Ovary (tissue), 9 donors: ENCODE measurements around the gene PALB2. TPM values are rescaled to one million over a fixed set of nuclear protein-coding genes. Genes with fewer than 3 reads are reported as not detected.
"Not testable (repeated sequence)": the region's sequence is repeated elsewhere in the genome, so short reads cannot be mapped to it uniquely, and the experiment has no call there.

Experiments
- DNase-seq, 5 donors: peaks; one replicate each; pipeline ENCODE4 v3.0.0-alpha.2; 2019 to 2020
- H3K27ac ChIP-seq, 2 donors: fragments of 200-600 bp; one replicate each; pipeline versions ENCODE4 v1.5.1 to v1.8.0; 2019 to 2022
- H3K27me3 ChIP-seq: fragments of 200-600 bp; one replicate; pipeline ENCODE4 v1.8.0; 2022
- H3K36me3 ChIP-seq: fragments of 200-600 bp; sonication (generic); one replicate; pipeline ENCODE4 v1.5.1; 2019
- H3K4me1 ChIP-seq: one replicate; pipeline ENCODE4 v1.8.1; 2013; ENCODE audit warnings: mild to moderate bottlenecking, moderate library complexity; ENCODE audit not compliant: insufficient read depth
- H3K4me3 ChIP-seq: fragments of 200-600 bp; sonication (generic); one replicate; pipeline ENCODE4 v1.5.1; 2017
- H3K9me3 ChIP-seq, 2 donors: fragments of 200-600 bp in 1 of 2; sonication (generic) in 1 of 2; one replicate each; pipeline versions ENCODE4 v1.5.1 to v1.8.1; 2013 to 2019; ENCODE audit warnings: mild to moderate bottlenecking in 1 of 2, moderate library complexity in 1 of 2
- CTCF ChIP-seq, 3 donors: fragments of 450-650 bp in 2 of 3; fragments of 200-600 bp in 1 of 3; IDR thresholded peaks; one replicate each; pipeline versions ENCODE4 v1.5.1 to v1.8.0; 2016 to 2022; ENCODE audit warnings: antibody characterized with exemption in 3 of 3, mild to moderate bottlenecking in 1 of 3
- EP300 ChIP-seq: sonication (generic); formaldehyde crosslinking; IDR thresholded peaks from one replicate; pipeline ENCODE4 v1.6.1; 2017; ENCODE audit warnings: antibody characterized with exemption
- POLR2A ChIP-seq: fragments of 450-650 bp; IDR thresholded peaks from one replicate; pipeline ENCODE4 v1.6.1; 2017; ENCODE audit warnings: antibody characterized with exemption, mild to moderate bottlenecking, moderate library complexity
- WGBS, 3 donors: extraction: QIAGEN DNeasy Blood & Tissue Kit in 1 of 3; methylation state at CpG; one replicate each; pipeline versions ENCODE4 v1.1.5 to v1.1.7; 2013 to 2017; 5-methylcytosine and 5-hydroxymethylcytosine counted together
- intact Hi-C, 4 donors: fragments of 100-400 bp; cut with DNase I; formaldehyde crosslinking; loops; one replicate each; pipeline versions ENCODE4 v1.11.0 to v1.15.1; 2022 to 2023
- polyA plus RNA-seq, 2 donors: library from polyadenylated mRNA; stranded (reverse); fragments of 200-250 nt in 1 of 2; fragments of 350-450 nt in 1 of 2; fragmentation: Illumina TruSeq in 1 of 2; extraction: RNeasy Lipid Tissue Mini Kit (QIAGEN cat#74804) in 1 of 2; gene quantifications; one replicate each; pipeline ENCODE4 v1.2.3, GENCODE V29; 2013 to 2014
- total RNA-seq, 7 donors: library from RNA; depleted of rRNA in 2 of 7; stranded (reverse); fragments of >200 nt in 2 of 7; fragmentation: NEBNext Ultra II Directional in 3 of 7; extraction: Animal tissue kit (Norgen Biotek cat#: 25700) in 3 of 7; gene quantifications; one replicate each; pipeline versions ENCODE4 v1.1.0 to v1.2.4, GENCODE V29; 2016 to 2023
- donor health status: DM: no; HTN: no; CAD: no; lungs with moderate emphysema.
- donor health status: DM: no; HTN: no; CAD: no.
- donor health status: Bipolar disorder and iron deficiency.
- donor health status: DM: yes; HTN: yes; CAD: no.
- donor health status: DM: no; HTN: no; CAD: no.
- donor health status: DM: yes; HTN: yes; CAD: no.

The PALB2 gene
- total and polyA plus RNA-seq, 9 donors, result 6.1 to 13.7 (median 9.9) TPM

GRCh38 chr16:23640615-23640930 lies 537 bp downstream of the PALB2 start:
- TF ChIP-seq EP300 (no peak), CTCF (IDR thresholded peaks at IDR 0.05) (no peak), POLR2A (no peak)
- no peak for DNase-seq
- intact Hi-C loops, result no loop called here
- H3K4me3 ChIP-seq, result peak overlapping the region; percentile 61
- no peaks in the 10 kb centered on the region for H3K27me3 ChIP-seq
- H3K36me3 ChIP-seq, result no peaks in the 10 kb centered on the region
- H3K9me3 ChIP-seq, result no peaks in the 10 kb centered on the region
- H3K4me1 ChIP-seq, result peaks cover 9% of the 10 kb centered on the region
- 0 to 1% (median 1%) methylated on average over 8 of the region's 8 CpGs for WGBS, 3 donors
- H3K27ac ChIP-seq, result peak overlapping the region in 1 of 2 donors; percentile 56

DNA sequence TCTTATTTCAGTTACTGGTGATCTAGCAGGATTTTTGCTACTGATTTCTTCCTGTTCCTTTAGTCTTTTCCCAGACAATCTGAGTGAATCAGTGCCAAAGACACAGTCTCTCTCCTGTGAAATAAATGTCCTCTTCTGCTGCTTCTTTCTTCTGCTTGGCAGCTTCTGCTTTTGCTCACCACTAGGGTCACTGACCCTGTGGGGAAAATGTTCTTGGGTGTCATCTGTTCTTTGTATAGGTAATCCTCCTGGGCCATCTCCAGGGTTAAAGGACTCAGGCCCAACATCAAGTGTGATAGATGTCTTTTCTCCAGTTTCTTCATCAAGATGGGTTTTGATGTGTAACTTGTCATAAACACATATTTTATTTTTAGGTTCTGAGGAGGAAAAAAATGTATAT lies 5.2 kb downstream of the PALB2 start:
- peaks cover 5% of the 10 kb centered on the region for H3K4me1 ChIP-seq
- no peaks in the 10 kb centered on the region for H3K36me3 ChIP-seq
- intact Hi-C loops, result no loop called here
- TF ChIP-seq POLR2A, result no peak
- no peak for TF ChIP-seq CTCF (IDR thresholded peaks at IDR 0.05)
- no peak for TF ChIP-seq EP300
- no peak for DNase-seq
- H3K27ac ChIP-seq, result no peak overlapping the region
- no peaks in the 10 kb centered on the region for H3K27me3 ChIP-seq
- H3K4me3 ChIP-seq, result no peak overlapping the region
- H3K9me3 ChIP-seq, result no peaks in the 10 kb centered on the region

GRCh38 chr16:23634461-23635036 lies 6.6 kb downstream of the PALB2 start:
- no peaks in the 10 kb centered on the region for H3K27me3 ChIP-seq
- no peaks in the 10 kb centered on the region for H3K9me3 ChIP-seq
- H3K4me1 ChIP-seq, result no peaks in the 10 kb centered on the region
- no peaks in the 10 kb centered on the region for H3K36me3 ChIP-seq
- 93 to 96% (median 94%) methylated on average over 4 of the region's 4 CpGs for WGBS, 3 donors
- intact Hi-C loops, result no loop called here
- TF ChIP-seq POLR2A, result no peak
- TF ChIP-seq CTCF (IDR thresholded peaks at IDR 0.05), result no peak
- TF ChIP-seq EP300, result no peak
- no peak overlapping the region for H3K27ac ChIP-seq
- H3K4me3 ChIP-seq, result no peak overlapping the region
- no peak for DNase-seq

DNA sequence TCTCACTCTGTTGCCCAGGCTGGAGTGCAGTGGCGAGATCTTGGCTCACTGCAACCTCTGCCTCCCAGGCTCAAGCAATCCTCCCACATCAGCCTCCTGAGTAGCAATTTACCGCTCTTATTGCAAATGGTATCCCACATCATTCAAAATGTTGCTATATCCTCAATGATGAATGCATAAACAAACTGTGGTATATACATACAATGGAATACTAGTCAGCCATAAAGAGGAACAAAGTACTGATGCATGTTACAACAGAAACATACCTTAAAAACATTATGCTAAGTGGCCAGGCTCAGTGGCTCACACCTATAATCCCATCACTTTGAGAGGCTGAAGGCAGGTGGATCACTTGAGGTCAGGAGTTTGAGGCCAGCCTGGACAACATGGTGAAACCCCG lies 9.2 kb downstream of the PALB2 start:
- H3K27me3 ChIP-seq, H3K9me3 ChIP-seq, DNase-seq, intact Hi-C loops, H3K4me1 ChIP-seq, H3K36me3 ChIP-seq, H3K4me3 ChIP-seq, H3K27ac ChIP-seq: not testable (repeated sequence)
- WGBS, 3 donors, result 97 to 100% (median 98%) methylated on average over 3 of the region's 3 CpGs

GRCh38 chr16:23629516-23629915 lies 11.6 kb downstream of the PALB2 start:
- Histone ChIP-seq H3K4me3 (no peak overlapping the region), H3K9me3 (no peaks in the 10 kb centered on the region), H3K27me3 (no peaks in the 10 kb centered on the region), H3K27ac (no peak overlapping the region), H3K36me3 (no peaks in the 10 kb centered on the region), H3K4me1 (no peaks in the 10 kb centered on the region)
- TF ChIP-seq POLR2A (no peak), CTCF (IDR thresholded peaks at IDR 0.05) (no peak), EP300 (no peak)
- DNase-seq, result no peak
- WGBS, 3 donors, result 91 to 95% (median 91%) methylated on average over 8 of the region's 8 CpGs
- intact Hi-C loops, result no loop called here
